OCI-LY1 (cell line): ENCODE data around the gene KRT2.

Experiments used
- EZH2 ChIP-seq: fragments of 200-600 bp; sonication (generic), shearing (Covaris generic); IDR thresholded peaks from 2 replicates; pipeline ENCODE4 v1.8.0; 2017; ENCODE audit warnings: borderline replicate concordance, mixed run types, mild to moderate bottlenecking, antibody characterized with exemption, low read length, moderate library complexity, mixed read lengths
- TF ChIP-seq, protein P1 (sequence below): fragments of 200-600 bp; sonication (generic), shearing (Covaris generic); IDR thresholded peaks from 2 replicates; pipeline ENCODE4 v1.5.1; 2017; ENCODE audit warnings: mild to moderate bottlenecking, antibody characterized with exemption, low read length, moderate library complexity, mixed read lengths

DNA sequence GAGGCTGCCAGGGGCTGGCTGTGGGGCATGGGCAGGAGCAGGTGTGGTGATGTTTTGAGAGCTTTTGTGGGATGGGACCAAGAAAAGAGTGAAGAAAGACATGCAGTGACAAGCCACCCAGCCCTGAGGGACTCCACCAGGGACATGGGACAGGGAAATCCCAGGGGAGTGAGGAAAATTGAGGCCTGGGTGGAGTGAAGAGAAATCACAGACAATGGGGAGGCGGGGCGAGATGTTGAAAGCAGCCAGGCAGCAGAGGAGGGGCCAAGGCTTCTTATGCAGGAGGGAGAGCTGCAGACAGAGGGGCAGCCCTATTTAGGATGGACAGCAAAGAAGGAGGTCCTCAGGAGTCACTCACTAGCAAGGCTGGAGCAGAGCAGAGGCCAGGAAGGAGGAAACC, 32.4 kb upstream of the KRT2 start:
- TF ChIP-seq, protein P1, sequence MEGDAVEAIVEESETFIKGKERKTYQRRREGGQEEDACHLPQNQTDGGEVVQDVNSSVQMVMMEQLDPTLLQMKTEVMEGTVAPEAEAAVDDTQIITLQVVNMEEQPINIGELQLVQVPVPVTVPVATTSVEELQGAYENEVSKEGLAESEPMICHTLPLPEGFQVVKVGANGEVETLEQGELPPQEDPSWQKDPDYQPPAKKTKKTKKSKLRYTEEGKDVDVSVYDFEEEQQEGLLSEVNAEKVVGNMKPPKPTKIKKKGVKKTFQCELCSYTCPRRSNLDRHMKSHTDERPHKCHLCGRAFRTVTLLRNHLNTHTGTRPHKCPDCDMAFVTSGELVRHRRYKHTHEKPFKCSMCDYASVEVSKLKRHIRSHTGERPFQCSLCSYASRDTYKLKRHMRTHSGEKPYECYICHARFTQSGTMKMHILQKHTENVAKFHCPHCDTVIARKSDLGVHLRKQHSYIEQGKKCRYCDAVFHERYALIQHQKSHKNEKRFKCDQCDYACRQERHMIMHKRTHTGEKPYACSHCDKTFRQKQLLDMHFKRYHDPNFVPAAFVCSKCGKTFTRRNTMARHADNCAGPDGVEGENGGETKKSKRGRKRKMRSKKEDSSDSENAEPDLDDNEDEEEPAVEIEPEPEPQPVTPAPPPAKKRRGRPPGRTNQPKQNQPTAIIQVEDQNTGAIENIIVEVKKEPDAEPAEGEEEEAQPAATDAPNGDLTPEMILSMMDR = no peak
- TF ChIP-seq EZH2 = no peak
